OCI-M2 (cell line): ENCODE results near the gene ST7L.

Source experiments
- DNase-seq: peaks from one replicate; lab custom pipeline; 2025; ENCODE audit not compliant: unreplicated experiment; lab: John Stamatoyannopoulos, UW

Gene ST7L

GRCh38 chr1:112618114-112618720, 724 bp downstream of the ST7L start:
- DNase-seq, result no peak

GRCh38 chr1:112614460-112615065, 4.4 kb downstream of the ST7L start:
- DNase-seq, result no peak

- no peak for DNase-seq
These were observed 13.2 kb downstream of the ST7L start for GRCh38 chr1:112605633-112606327.

- no peak for DNase-seq
These were observed 15.4 kb downstream of the ST7L start for GRCh38 chr1:112603541-112603940.

- DNase-seq, result no peak
These were observed 15.9 kb downstream of the ST7L start for GRCh38 chr1:112603012-112603411.

GRCh38 chr1:112599477-112599876, 19.5 kb downstream of the ST7L start:
- DNase-seq, result no peak

- no peak for DNase-seq
These were observed 24.6 kb downstream of the ST7L start for GRCh38 chr1:112594208-112594876.

- no peak for DNase-seq
These were observed 29.2 kb downstream of the ST7L start for GRCh38 chr1:112589766-112590165.

GRCh38 chr1:112583366-112583765, 35.6 kb downstream of the ST7L start:
- no peak for DNase-seq

- no peak for DNase-seq
These were observed 37.3 kb downstream of the ST7L start for GRCh38 chr1:112581586-112582192.

- DNase-seq, result no peak
These were observed 39.0 kb downstream of the ST7L start for GRCh38 chr1:112579801-112580510.

GRCh38 chr1:112576240-112576639, 42.7 kb downstream of the ST7L start:
- DNase-seq, result no peak

- DNase-seq, result no peak
These were observed 43.7 kb downstream of the ST7L start for GRCh38 chr1:112575154-112575804.

GRCh38 chr1:112565800-112566199, 53.1 kb downstream of the ST7L start:
- DNase-seq, result no peak

- no peak for DNase-seq
These were observed 54.9 kb downstream of the ST7L start for GRCh38 chr1:112564081-112564480.

GRCh38 chr1:112563341-112563740, 55.6 kb downstream of the ST7L start:
- DNase-seq, result no peak

- no peak for DNase-seq
These were observed 60.3 kb downstream of the ST7L start for GRCh38 chr1:112558634-112559033.

GRCh38 chr1:112557385-112557784, 61.6 kb downstream of the ST7L start:
- no peak for DNase-seq

GRCh38 chr1:112554411-112554810, 64.5 kb downstream of the ST7L start:
- no peak for DNase-seq

- no peak for DNase-seq
These were observed 69.4 kb downstream of the ST7L start for GRCh38 chr1:112549590-112549989.
